Lower lobe of right lung (tissue), 2 donors: Measurements from ENCODE around the gene ADGRB2. TPM values are rescaled to one million over a fixed set of nuclear protein-coding genes. Genes with fewer than 3 reads are reported as not detected.

Experiments
- ATAC-seq, 2 donors: fragments of 200-7000 bp; cut with Tn5 transposase; one replicate each; pipeline ENCODE4 v1.9.1; 2020 to 2022; ENCODE audit warnings: mild to moderate bottlenecking in 2 of 2, moderate library complexity in 2 of 2
- DNase-seq: peaks from one replicate; pipeline ENCODE4 v3.0.0-alpha.2; 2020
- H3K27ac ChIP-seq: fragments of 200-600 bp; one replicate; pipeline ENCODE4 v1.8.0; 2022
- H3K27me3 ChIP-seq: fragments of 200-600 bp; one replicate; pipeline ENCODE4 v1.8.0; 2022; ENCODE audit warnings: low read depth
- H3K36me3 ChIP-seq: fragments of 200-600 bp; one replicate; pipeline ENCODE4 v1.8.0; 2022; ENCODE audit warnings: mild to moderate bottlenecking
- H3K4me1 ChIP-seq: fragments of 200-600 bp; one replicate; pipeline ENCODE4 v1.8.0; 2022
- H3K4me3 ChIP-seq: fragments of 200-600 bp; one replicate; pipeline ENCODE4 v1.8.0; 2022; ENCODE audit warnings: mild to moderate bottlenecking
- H3K9me3 ChIP-seq: fragments of 200-600 bp; one replicate; pipeline ENCODE4 v1.8.0; 2022
- CTCF ChIP-seq: fragments of 200-600 bp; IDR thresholded peaks from one replicate; pipeline ENCODE4 v1.8.0; 2022; ENCODE audit warnings: antibody characterized with exemption, mild to moderate bottlenecking
- intact Hi-C: fragments of 100-400 bp; cut with DNase I; formaldehyde crosslinking; loops from one replicate; pipeline ENCODE4 v1.11.0; 2022
- total RNA-seq: library from RNA; stranded (reverse); fragmentation: NEBNext Ultra II Directional; extraction: Animal tissue kit (Norgen Biotek cat#: 25700); gene quantifications from one replicate; pipeline ENCODE4 v1.2.1, GENCODE V29; 2021
- donor health status: DM: no; HTN: yes; CAD: no; lungs with severe emphysema.

ADGRB2 gene
- total RNA-seq, 1 donor from 2014 or later, result 1.1 TPM

- H3K27me3 ChIP-seq, result peaks cover 5% of the 10 kb centered on the region
- no peak overlapping the region for H3K27ac ChIP-seq
- ATAC-seq (no peak), DNase-seq (no peak)
- intact Hi-C loops, result no loop called here
- peaks cover 13% of the 10 kb centered on the region for H3K36me3 ChIP-seq
- no peaks in the 10 kb centered on the region for H3K9me3 ChIP-seq
- no peak for TF ChIP-seq CTCF
- no peak overlapping the region for H3K4me3 ChIP-seq
- H3K4me1 ChIP-seq, result peaks cover 21% of the 10 kb centered on the region
Observed at GRCh38 chr1:31697369-31697984, 66.7 kb downstream of the ADGRB2 start.

GRCh38 chr1:31696242-31696641 is 67.9 kb downstream of the ADGRB2 start:
- Histone ChIP-seq H3K4me1 (peaks cover 14% of the 10 kb centered on the region), H3K27me3 (peaks cover 10% of the 10 kb centered on the region), H3K9me3 (no peaks in the 10 kb centered on the region), H3K4me3 (no peak overlapping the region), H3K36me3 (peaks cover 13% of the 10 kb centered on the region), H3K27ac (no peak overlapping the region)
- intact Hi-C loops, result no loop called here
- DNase-seq (no peak), ATAC-seq (no peak)
- TF ChIP-seq CTCF, result no peak

- intact Hi-C loops, result no loop called here
- no peak overlapping the region for H3K27ac ChIP-seq
- DNase-seq (no peak), ATAC-seq (no peak)
- H3K4me3 ChIP-seq, result no peak overlapping the region
- H3K27me3 ChIP-seq, result peaks cover 10% of the 10 kb centered on the region
- peaks cover 13% of the 10 kb centered on the region for H3K36me3 ChIP-seq
- H3K9me3 ChIP-seq, result no peaks in the 10 kb centered on the region
- peaks cover 5% of the 10 kb centered on the region for H3K4me1 ChIP-seq
- no peak for TF ChIP-seq CTCF
Observed at GRCh38 chr1:31695327-31695726, 68.8 kb downstream of the ADGRB2 start.

- no peak for DNase-seq
- Histone ChIP-seq H3K9me3 (no peaks in the 10 kb centered on the region), H3K36me3 (peaks cover 13% of the 10 kb centered on the region), H3K27me3 (peaks cover 10% of the 10 kb centered on the region), H3K4me3 (no peak overlapping the region), H3K27ac (no peak overlapping the region), H3K4me1 (peaks cover 1% of the 10 kb centered on the region)
- no peak for ATAC-seq
- no peak for TF ChIP-seq CTCF
- intact Hi-C loops, result no loop called here
Observed at GRCh38 chr1:31694964-31695313, 69.2 kb downstream of the ADGRB2 start.

GRCh38 chr1:31694069-31694963 is 69.8 kb downstream of the ADGRB2 start:
- DNase-seq (no peak), ATAC-seq (no peak)
- intact Hi-C loops, result no loop called here
- Histone ChIP-seq H3K4me1 (no peaks in the 10 kb centered on the region), H3K36me3 (peaks cover 10% of the 10 kb centered on the region), H3K27me3 (peaks cover 10% of the 10 kb centered on the region), H3K27ac (no peak overlapping the region), H3K9me3 (no peaks in the 10 kb centered on the region), H3K4me3 (no peak overlapping the region)
- no peak for TF ChIP-seq CTCF
